ENCODE results near the gene DGKQ.
A peak's percentile ranks its signal among the peaks of the same experiment; 100 is the strongest.
"Not testable (repeated sequence)": the region's sequence is repeated elsewhere in the genome, so short reads cannot be mapped to it uniquely, and the experiment has no call there.

Gene DGKQ

DNA sequence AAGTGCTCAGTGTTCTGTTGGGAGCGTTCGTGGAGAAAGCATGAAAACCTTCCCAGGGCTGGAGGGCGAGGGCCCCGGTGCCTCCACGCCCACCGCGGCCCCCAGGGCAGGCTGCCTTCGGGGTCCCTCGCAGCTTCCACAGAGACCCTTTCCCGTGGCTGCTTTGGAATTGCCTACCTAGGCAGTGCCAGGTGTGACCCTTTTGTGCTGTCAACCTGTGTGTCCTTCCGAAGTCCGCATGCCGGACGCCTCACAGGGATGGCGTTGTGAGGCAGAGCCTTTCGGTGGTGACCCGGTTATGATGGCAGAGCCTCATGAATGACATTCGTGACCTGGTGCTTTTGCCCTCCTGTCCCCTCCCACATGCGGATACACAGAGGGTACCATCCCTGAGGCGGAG, 23.7 kb downstream of the DGKQ start:
- no peak for DNase-seq

DNA sequence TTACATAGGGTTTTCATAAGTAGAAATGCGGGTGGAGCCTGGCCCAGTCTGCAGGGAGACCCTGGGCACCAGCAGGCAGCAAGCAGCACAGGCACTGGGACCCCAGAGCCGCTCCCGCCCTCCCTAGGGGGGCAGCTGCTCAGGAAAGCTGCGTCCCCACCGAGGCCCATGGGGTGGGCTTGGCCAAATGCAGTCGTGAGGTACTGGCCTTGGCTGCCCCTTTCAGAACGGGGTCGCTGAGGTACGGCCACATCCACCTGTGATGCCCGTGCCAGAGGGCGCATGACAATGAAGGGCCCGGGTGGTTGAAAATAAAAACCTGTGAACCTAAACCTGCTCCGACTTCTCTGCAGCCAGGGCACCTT, 24.5 kb downstream of the DGKQ start:
- no peak for DNase-seq

DNA sequence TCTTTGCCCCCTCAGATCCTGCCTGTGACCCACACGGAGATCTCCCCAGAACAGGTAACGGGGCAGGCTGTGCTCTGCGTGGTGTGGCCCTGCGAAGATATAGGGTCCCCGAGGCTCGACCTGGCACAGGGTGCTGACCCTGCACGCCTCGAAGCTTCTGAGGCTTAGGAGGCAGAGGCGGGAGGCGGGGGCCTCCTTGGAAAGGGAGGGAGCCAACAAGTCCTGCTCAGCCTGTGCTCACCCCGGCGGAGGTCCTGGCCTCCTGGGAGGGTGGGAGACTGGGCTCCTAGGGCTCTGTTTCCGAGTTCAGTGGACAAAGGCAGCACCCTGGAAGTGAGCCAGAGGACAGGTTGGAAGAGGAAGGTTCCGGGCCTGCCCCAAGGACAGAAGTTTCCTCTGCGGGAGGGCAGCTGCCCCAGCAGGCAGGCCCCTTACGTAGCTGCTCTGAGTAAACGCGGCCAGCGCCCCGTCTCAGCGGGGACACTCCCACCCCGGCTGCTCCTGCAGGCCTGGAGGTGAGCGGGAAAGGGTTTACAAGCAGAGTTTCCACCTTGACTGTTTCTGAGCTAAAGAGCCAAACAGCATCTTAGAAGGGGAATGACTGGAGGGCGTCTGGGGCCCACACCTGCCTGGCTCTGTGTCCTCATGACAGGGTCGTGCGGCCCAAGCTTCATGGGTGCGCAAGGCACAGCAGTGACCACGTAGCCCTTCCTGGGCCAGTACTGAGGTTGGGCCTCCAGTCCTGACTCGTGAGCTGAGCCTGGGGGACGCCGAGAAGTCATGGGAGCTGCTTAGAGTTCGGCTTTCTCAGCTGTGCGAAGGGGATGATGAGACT, 25.1 kb downstream of the DGKQ start:
- no peak for DNase-seq

DNA sequence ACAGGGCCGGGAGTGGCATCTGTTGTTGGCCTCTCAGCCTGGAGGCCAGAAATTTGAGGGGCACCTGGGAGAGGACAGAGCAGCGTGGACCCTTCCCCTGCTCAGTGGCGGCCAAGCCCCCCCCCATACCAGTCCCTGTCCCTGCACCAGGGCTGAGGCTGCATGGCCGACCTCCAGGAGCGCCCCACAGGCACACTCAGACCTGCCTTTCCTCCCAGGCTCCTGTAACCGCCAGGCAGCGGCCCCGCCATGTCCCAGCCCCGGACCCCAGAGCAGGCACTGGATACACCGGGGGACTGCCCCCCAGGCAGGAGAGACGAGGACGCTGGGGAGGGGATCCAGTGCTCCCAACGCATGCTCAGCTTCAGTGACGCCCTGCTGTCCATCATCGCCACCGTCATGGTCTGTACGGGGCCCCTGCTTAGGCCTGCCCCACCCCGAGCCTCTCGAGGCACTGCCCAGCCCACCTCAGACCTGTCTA, 25.8 kb downstream of the DGKQ start:
- no peak for DNase-seq

DNA sequence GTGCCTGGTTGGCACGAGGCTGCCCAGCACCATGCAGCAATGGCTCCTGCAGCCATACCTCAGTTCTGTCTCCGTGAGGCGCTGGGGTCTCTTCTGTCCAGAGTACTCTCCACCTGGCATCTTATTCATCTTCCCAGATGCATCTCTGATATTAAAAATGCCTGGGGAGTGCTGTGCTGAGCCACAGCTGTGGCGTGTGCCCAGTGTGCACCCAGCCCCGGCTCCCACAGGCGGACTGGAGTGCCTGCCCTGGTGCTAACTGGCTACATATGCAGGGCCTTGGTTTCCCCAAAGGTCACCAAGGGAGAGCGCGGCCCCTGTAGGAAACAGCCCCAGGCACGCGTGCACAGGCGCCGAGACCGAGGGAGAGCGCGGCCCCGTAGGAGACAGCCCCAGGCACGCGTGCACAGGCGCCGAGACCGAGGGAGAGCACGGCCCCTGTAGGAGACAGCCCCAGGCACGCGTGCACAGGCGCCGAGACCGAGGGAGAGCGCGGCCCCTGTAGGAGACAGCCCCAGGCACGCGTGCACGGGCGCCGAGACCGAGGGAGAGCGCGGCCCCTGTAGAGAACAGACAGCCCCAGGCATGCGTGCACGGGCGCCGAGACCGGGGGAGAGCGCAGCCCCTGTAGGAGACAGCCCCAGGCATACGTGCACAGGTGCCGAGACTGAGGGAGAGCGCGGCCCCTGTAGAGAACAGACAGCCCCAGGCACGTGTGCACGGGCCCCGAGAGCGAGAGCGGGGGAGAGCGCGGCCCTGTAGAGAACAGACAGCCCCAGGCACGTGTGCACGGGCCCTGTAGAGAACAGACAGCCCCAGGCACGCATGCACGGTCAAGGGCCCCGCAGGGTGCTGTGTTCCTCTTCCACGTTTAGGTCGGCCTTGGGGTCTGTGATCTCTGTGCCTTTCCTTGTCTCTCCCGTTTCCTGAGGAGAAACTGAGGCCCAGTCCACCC, 26.6 kb downstream of the DGKQ start:
- DNase-seq, result no peak

DNA sequence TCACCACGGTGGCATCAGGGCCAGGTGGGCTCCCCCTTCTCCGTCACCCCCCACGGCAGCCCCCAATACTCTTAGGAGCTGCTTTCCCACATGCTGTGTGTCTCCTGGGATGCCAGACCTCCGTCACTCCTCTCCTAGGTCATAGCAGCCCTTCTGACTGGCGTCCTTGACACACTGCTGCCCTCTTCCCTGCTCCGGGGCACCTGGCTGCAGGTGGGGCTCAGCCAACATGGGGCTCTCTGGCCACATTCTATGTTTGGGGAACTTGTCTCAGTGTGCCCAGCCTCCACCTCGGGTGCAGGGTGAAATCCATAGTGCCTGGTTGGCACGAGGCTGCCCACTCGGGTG, 27.3 kb downstream of the DGKQ start:
- no peak for DNase-seq

DNA sequence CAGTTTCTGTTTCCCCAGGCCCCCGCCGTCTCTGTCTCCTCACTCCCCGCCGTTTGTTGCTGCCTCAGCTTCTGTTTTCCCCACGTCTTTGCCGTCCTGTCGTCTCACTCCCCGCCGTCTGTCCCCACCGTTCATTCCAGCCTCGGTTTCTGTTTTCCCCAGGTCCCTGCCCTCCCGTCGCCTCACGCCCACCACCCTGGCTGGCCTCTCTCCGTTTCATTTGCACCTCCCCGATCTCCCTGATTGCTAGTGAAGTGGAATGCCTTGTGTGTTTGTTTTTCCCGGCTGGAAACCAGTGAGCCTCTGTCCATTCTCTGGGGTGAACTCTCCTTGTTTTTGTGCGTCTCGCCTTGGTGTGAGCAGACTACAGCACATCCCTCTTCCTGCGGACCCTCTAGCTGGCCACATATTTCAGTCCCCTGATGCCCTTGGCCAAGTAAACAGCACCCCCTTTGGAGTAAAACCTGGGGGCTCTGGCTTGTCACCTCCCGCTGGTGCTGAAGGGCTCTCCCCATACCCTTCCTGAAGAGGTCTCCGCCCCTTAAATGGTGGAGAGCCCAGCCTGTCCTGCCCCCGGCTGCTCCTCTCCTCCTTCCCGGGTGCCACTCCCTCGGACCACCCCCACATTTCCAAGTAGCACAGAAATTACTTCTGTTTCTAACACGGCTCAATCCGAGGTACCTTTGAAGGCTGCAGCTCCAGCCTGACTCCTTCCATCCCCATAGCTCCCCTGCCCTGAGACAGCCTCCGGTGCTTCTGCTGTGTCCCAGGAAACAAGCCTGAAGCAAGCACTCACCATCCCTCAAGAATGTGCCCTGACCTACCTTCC, 27.9 kb downstream of the DGKQ start:
- DNase-seq, result no peak

DNA sequence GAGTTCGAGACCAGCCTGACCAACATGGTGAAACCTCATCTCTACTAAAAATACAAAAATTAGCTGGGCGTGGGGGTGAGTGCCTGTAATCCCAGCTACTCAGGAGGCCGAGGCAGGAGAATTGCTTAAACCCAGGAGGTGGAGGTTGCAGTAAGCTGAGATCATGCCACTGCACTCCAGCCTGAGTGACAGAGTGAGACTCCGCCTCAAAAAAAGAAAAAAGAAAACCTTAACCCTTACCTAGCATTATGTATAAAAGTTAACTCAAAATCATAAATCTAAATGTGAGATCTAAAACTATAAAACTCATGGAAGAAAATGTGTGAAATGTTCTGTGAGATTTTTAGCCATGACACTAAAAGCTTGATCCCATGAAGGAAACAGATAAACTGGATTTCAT, 33.9 kb downstream of the DGKQ start:
- not testable (repeated sequence) for DNase-seq

DNA sequence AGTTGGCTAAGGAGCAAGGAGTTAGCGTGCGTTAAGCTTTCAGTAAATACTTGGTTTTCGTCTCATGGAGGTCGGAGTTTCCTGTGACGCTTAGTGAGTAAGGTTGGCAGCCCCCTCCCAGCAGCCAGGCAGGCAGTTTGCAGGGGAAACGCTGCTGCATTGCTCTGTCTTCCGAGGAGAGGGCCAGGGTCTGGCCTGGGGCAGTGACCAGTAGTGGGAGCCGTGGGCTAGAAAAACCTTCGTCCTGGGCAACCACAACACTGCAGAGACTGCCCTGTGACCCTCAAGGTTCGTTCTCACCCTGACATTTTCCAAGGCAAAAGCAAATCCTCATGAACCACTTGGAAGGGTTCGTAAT, 40.7 kb downstream of the DGKQ start:
- DNase-seq, result no peak

DNA sequence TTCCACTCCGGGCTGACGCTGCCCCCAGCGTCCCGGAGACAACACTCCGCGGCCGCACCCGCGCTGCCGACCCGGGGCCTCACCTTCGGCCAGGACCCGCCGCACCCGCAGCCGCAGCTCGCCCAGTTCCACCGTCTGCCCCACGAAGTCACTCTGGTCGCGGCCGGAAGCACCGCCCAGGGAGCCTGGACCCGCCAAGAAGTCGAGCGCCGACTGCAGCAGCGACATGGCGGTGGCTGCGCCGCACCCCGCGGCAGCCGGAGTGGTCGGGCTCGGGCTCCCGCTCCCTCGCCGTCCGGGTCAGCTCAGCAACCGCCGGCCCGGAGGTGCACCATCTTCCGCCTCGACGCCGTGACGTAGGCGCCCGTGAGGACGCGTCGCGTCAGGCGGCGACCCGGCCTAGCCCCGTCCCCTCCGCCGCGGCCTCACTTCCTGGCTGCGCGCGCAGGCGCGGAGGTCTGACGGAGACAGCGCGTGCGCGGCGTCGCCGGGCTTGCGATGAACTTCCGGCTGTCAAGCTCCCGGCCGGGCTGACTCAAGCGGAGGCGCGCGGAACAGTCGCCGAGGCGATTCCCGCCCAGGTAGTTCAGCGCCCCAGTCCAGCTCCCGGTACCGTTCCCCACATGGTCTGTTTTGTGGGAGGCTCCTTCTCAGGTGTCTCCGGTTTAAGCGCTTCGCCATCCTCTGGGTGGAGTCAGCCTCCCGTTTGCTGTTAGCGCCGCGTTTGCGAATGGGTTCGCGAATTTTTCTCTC, 41.2 kb downstream of the DGKQ start, which contains the start of the genes GAK and TMEM175:
TSS of gene GAK (minus strand) at position 357 of the 753 bp plus-strand sequence. CDS start at position 228, 129 bp downstream.
TSS of gene TMEM175 (plus strand) at position 501 of the 753 bp plus-strand sequence. CDS start 15,280 bp downstream, outside the sequence.
- DNase-seq, result peak; percentile 90

DNA sequence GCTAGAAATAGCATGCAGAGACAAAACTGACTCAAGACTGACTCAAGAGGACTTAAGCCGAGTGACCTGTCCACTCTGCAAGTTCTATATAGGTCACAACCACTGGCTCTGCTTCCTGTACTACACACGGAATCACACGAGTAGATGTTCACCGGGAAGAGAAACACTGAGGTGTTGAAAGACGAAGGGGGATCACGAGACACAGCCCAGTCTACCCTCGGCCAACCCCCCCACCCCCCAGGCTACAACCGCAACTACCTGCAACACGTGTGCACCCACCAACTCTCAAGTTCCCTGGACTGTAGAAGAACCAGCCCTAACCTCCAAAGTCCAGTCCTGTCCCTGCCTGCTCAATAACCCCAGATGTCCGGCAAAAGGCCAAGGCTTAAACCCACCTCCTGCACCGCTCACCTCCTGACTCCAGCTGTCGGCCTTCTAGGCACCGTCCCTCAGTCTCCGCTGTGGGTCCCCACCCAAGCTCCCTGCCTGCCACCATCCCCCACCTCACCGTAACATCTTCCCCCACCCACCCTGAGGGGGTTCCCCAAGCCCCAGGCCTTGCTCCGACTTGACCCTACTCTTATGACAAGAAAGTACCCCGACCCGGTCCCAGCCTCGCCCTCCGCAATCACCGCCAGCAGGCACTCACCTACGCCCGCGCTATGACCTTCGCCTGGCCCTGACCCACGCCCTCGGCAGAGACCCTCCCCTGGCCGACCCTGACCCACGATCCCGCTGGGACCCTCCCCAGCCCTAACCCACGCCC, 42.0 kb downstream of the DGKQ start:
- no peak for DNase-seq

DNA sequence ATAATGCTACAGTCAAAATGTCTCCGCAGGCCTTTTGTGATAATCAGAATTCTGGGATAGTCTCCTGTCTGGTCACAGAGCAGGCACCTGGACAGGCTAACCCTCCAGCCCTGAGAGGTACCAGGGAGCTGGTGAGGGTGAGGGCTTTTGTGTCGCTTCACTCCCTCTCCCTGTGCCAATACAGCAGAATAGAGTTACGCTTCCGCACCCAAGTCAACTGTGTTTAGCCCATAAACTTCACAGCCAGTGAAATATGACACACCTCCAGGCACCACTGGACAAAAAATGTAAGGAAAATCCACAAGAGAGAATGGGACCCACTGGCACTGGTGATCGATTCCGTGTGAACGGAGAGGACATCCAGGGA, 42.6 kb downstream of the DGKQ start:
- no peak for DNase-seq

DNA sequence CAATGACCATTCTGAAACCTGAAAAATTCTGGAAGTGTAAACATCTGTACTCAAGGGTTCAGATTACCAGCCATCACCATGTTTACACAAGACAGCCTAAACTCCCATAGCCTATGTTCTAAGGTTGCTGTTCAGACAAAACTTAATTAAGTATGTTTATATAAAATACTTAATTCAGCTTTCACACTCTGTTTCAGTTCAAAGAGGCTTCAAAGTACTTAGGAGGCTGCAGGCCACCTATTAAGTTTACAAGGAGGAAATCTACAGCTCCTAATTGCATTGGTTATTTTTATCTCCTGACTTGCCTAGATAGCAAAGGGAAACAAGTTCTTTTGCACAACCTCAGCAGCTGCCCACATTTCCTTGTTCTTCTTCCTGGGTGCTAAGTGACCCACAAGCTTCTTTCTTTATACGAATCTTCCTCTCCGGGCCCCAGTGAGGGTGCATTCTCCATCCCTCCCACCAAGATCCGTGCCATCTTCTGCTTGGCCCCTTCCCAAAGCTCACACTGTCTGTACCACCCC, 43.3 kb downstream of the DGKQ start:
- DNase-seq, result no peak

DNA sequence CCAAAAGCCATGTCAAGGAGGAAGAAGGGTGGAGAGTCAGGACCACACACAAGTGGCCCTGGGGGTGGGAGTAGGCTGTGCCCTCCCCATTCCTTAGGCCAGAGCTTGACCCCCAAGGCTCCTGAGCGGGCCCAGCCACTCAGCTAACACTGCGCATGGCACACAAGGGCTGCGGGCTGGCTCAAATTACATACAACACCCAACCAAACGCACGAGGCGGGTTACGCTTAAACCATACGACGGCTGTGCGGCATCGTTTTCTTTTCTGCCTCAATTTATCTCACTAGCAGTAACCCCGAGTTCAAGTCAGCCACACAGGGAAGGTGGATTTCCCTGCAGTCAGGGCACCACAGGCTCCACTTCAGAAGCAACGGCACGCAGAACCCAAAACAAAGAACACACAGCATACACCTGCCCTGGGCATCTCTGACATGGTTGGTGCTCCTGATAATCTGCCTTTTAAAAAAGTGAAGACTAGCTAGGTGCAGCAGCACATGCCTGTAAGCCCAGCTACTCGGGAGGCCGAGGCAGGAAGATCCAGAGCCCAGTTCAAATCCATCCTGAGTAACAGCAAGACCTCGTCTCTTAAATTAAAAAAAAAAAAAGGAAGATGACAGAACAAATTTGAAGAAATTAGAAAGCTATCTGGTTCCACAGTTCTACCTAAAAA, 44.1 kb downstream of the DGKQ start:
- no peak for DNase-seq

DNA sequence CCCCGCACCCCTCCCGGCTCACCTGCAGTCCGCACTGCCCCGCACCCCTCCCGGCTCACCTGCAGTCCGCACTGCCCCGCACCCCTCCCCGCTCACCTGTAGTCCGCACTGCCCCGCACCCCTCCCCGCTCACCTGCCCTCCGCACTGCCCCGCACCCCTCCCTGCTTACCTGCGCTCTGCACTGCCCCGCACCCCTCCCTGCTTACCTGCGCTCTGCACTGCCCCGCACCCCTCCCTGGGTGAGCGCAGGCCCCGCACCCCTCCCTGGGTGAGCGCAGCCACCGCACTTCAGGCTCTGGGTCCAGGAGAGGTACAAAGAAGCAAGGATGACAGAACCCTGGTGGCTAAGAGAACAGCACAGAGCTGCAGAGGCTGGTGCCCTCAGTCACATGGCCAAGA, 45.8 kb downstream of the DGKQ start:
- DNase-seq, result not testable (repeated sequence)

DNA sequence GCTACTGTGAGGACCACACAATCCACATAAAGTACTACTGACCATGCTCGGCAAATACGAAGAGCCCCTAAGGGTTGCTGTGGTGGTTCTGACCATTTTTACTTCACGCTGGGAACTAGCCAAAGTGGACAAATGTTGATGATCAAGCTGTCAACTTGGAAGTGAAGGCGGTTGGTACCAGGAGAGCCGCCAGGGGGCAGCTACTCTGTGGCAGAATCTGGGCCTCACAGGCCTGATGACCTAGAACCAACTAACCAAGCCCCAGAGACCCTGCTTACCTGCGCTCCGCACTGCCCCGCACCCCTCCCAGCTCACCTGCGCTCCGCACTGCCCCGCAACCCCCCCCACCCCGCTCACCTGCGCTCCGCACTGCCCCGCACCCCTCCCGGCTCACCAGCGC, 46.8 kb downstream of the DGKQ start:
- no peak for DNase-seq

DNA sequence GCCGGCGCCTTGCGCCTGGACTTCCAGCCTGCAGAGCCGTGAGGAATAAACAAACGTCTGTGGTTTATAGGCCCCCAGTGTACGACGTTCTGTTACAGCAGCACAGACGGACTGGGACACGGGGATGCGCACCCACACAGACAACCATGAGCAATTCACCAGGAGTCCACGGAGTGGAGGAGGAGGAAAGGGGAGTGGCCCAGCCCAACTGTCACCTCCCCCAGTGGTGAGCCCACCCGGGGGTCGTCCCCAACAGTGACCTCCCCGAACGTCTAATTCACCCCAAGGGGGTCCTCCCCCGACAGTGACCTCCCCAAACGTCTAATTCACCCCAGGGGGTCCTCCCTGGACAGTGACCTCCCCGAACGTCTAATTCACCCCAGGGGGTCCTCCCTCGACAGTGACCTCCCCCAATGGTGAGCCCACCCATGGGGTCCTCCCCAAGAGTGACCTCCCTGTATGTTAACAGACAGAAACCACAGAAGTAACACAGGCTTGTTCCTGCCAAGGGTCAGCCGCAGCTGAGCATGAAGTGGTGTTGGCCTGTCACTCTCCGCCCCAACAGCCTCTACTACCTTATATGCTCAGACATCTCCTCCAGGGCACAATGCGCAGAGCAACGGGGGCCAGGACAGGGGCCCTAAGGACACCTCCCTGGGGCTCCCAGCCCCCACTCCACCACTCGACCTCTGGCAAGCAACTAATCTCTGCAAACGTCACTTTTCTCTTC, 47.4 kb downstream of the DGKQ start:
- DNase-seq, result no peak

DNA sequence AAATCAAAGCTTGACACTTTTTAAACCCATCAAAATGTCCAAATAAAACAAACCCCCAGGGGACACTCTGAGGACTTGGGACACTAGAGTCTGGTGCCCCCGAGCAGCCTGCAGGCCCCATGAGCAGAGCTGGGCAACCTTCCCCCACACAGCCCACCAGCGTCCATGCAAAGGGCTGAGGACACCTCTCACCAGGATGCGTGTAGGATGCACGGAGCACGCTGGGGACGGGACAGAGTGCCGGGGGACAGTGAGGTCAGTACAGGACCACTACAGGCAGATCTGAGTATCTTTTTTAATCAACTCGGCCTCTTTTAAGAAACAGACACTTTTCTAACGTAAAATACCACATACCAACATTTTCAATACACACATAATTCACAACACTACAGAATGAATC, 48.2 kb downstream of the DGKQ start:
- DNase-seq, result no peak
